K562 (cell line): ENCODE results near the gene DMD. TPM values are rescaled to one million over a fixed set of nuclear protein-coding genes. Genes with fewer than 3 reads are reported as not detected.
"Not testable (repeated sequence)": the region's sequence is repeated elsewhere in the genome, so short reads cannot be mapped to it uniquely, and the experiment has no call there.

Source experiments
- ATAC-seq: fragments of 200-7000 bp; cut with Tn5 transposase; 3 replicates; pipeline ENCODE4 v1.9.1; 2020; ENCODE audit warnings: moderate library complexity
- BruUV-seq: library from RNA; stranded (reverse); fragments of 400-500 nt; replicated peaks from 2 replicates; lab custom pipeline; 2021; lab: Mats Ljungman, UMichigan
- CTCF ChIA-PET: fragments of 300-600 bp; formaldehyde crosslinking; extraction: SDS; loops from one replicate; lab custom pipeline; 2021; ENCODE audit warnings: low intra/inter-chr PET ratio; lab: Yijun Ruan, JAX
- POLR2A ChIA-PET: fragments of 300-600, 350-650 bp; sonication (Branson Sonifier 250); formaldehyde crosslinking; extraction: SDS; loops from one replicate; lab custom pipeline; 2021; ENCODE audit warnings: antibody characterized with exemption, inconsistent platforms; lab: Yijun Ruan, JAX
- DNase-seq, 4 experiments: peaks; one replicate each; pipeline versions ENCODE4 v3.0.0 to v3.0.0-alpha.2; 2011 to 2018; ENCODE audit warnings: low spot score in 3 of 4, mixed read lengths in 3 of 4; ENCODE audit errors: extremely low read depth in 1 of 4
- FAIRE-seq: peaks from 2 replicates; lab custom pipeline; 2011; peaks lifted over from hg19 to GRCh38; lab: Jason Lieb, UNC
- H2AFZ ChIP-seq: 2 replicates; pipeline ENCODE4 v1.6.0; 2011; ENCODE audit warnings: low read depth, low read length, control low read depth, inconsistent platforms
- H3K27ac ChIP-seq: fragments of 200-600 bp; 3 replicates; pipeline ENCODE4 v1.8.0; 2011; ENCODE audit warnings: low read depth, mild to moderate bottlenecking, control low read depth, inconsistent platforms, low read length, moderate library complexity, mixed read lengths; ENCODE audit errors: extremely low read depth
- H3K27me3 ChIP-seq, 2 experiments: fragments of 300-600 bp in 1 of 2; 2 replicates in 1 of 2; 3 replicates in 1 of 2; pipeline versions ENCODE4 v1.6.0 to v1.8.0; 2011; ENCODE audit warnings: inconsistent platforms in 2 of 2, low read length in 2 of 2, mild to moderate bottlenecking in 1 of 2, mixed read lengths in 1 of 2, moderate library complexity in 1 of 2; ENCODE audit not compliant: control insufficient read depth in 2 of 2, insufficient read depth in 2 of 2
- H3K36me3 ChIP-seq: fragments of 300-600 bp; 3 replicates; pipeline ENCODE4 v1.8.0; 2011; ENCODE audit warnings: mild to moderate bottlenecking, low read length, inconsistent platforms; ENCODE audit not compliant: control insufficient read depth, insufficient read depth
- H3K4me1 ChIP-seq, 2 experiments: fragments of 200-600 bp in 1 of 2; replicated peaks in 1 of 2; 2 replicates in 1 of 2; 3 replicates in 1 of 2; pipeline versions ENCODE4 v1.5.1 to v1.8.0; 2011; ENCODE audit warnings: inconsistent platforms in 2 of 2, low read length in 2 of 2, mild to moderate bottlenecking in 1 of 2, mixed read lengths in 1 of 2, moderate library complexity in 1 of 2; ENCODE audit not compliant: control insufficient read depth in 2 of 2, insufficient read depth in 2 of 2
- H3K4me2 ChIP-seq: 2 replicates; pipeline ENCODE4 v1.6.1; 2011; ENCODE audit warnings: low read length, control low read depth, inconsistent platforms, mixed read lengths; ENCODE audit not compliant: insufficient read depth
- H3K4me3 ChIP-seq: fragments of 200-600 bp; sonication (generic), shearing (Covaris generic); 2 replicates; pipeline ENCODE4 v1.5.1; 2016; ENCODE audit warnings: control low read depth, inconsistent platforms
- H3K79me2 ChIP-seq: fragments of 200-600 bp; 3 replicates; pipeline ENCODE4 v1.8.0; 2011; ENCODE audit warnings: low read length, inconsistent platforms; ENCODE audit not compliant: control insufficient read depth, insufficient read depth
- H3K9ac ChIP-seq, 2 experiments: 2 replicates each; pipeline versions ENCODE4 v1.6.0 to v1.6.1; 2011; ENCODE audit warnings: low read depth in 2 of 2, low read length in 2 of 2, control low read depth in 1 of 2, inconsistent platforms in 1 of 2, mild to moderate bottlenecking in 1 of 2, mixed read lengths in 1 of 2; ENCODE audit not compliant: insufficient read depth in 1 of 2
- H3K9me1 ChIP-seq: one replicate; pipeline ENCODE4 v1.6.0; 2011; ENCODE audit warnings: inconsistent platforms, mild to moderate bottlenecking, low read length, moderate library complexity; ENCODE audit not compliant: control insufficient read depth, insufficient read depth
- H3K9me3 ChIP-seq: replicated peaks from 2 replicates; pipeline ENCODE4 v1.5.1; 2011; ENCODE audit warnings: low read depth, low read length, inconsistent platforms; ENCODE audit not compliant: control insufficient read depth, insufficient read depth
- H4K20me1 ChIP-seq: replicated peaks from 2 replicates; pipeline ENCODE4 v1.6.1; 2011; ENCODE audit warnings: low read length, inconsistent platforms, mixed read lengths; ENCODE audit not compliant: control insufficient read depth, insufficient read depth
- CTCF ChIP-seq, 3 experiments: IDR thresholded peaks in 2 of 3; conservative IDR thresholded peaks in 1 of 3; 2 replicates each; pipeline ENCODE4 v1.5.1; 2011 to 2012; ENCODE audit warnings: low read length in 3 of 3, mild to moderate bottlenecking in 3 of 3, control low read depth in 2 of 3, improper control_type of control experiment in 1 of 3, inconsistent platforms in 1 of 3, low read depth in 1 of 3, mixed read lengths in 1 of 3, moderate library complexity in 1 of 3; ENCODE audit not compliant: insufficient read depth in 2 of 3
- RAD21 ChIP-seq, 2 experiments: fragments of 250-450 bp in 1 of 2; fragments of 450-650 bp in 1 of 2; sonication (Bioruptor Pico) in 1 of 2; formaldehyde crosslinking in 1 of 2; IDR thresholded peaks in 1 of 2; conservative IDR thresholded peaks in 1 of 2; 2 replicates each; pipeline versions ENCODE4 v1.4.0 to v1.8.0; 2020 to 2022; ENCODE audit warnings: mild to moderate bottlenecking in 2 of 2, moderate library complexity in 1 of 2
- ZNF395 ChIP-seq: fragments of 200-800 bp; sonication (Bioruptor generic); IDR thresholded peaks from 2 replicates; pipeline ENCODE4 v1.6.1; 2017; ENCODE audit warnings: missing genetic modification characterization, missing compliant biosample characterization
- WGBS: fragments of 100-300 bp; shearing (Covaris generic); methylation state at CpG from one replicate; pipeline ENCODE4 v1.1.6; 2016; ENCODE audit warnings: low coverage, mixed read lengths; ENCODE audit not compliant: insufficient coverage; ENCODE audit errors: missing lambda C conversion rate; 5-methylcytosine and 5-hydroxymethylcytosine counted together
- in situ Hi-C: fragments of 300-500 bp; cut with MboI; formaldehyde crosslinking; loops from 4 replicates; pipeline ENCODE4 v1.15.0; 2018; ENCODE audit warnings: inconsistent platforms, mixed read lengths
- intact Hi-C: fragments of 100-400 bp; cut with micrococcal nuclease; formaldehyde crosslinking; loops from 2 replicates; pipeline ENCODE4 v1.14.2; 2022
- polyA plus RNA-seq, 8 experiments: library from polyadenylated mRNA; depleted of rRNA in 4 of 8; stranded (reverse) in 5 of 8; unstranded in 3 of 8; fragments of >200 nt; fragmentation: Nextera tagmentation in 2 of 8; fragmentation: Illumina TruSeq in 1 of 8; extraction: Ambion mirVana in 2 of 8; extraction: Trizol in 1 of 8; gene quantifications; 2 replicates each; pipeline versions ENCODE4 v1.2.1 to v1.2.3, GENCODE V29; 2011 to 2014; ENCODE audit warnings: inconsistent platforms in 1 of 8, missing spikeins in 1 of 8
- total RNA-seq, 7 experiments: library from RNA; depleted of rRNA in 6 of 7; stranded (reverse); fragments of >200 nt in 6 of 7; fragmentation: Illumina TruSeq in 2 of 7; extraction: Trizol in 2 of 7; gene quantifications; 2 replicates each; pipeline versions ENCODE4 v1.2.1 to v1.2.3, GENCODE V29; 2011 to 2021; ENCODE audit warnings: low replicate concordance in 1 of 7

Gene DMD
- total and polyA plus RNA-seq, 9 of the 15 experiments (the other 6 are each of a cell fraction or from before 2014, with no cell fraction given): 3.8 to 20.4 (median 11.4) TPM

DNA sequence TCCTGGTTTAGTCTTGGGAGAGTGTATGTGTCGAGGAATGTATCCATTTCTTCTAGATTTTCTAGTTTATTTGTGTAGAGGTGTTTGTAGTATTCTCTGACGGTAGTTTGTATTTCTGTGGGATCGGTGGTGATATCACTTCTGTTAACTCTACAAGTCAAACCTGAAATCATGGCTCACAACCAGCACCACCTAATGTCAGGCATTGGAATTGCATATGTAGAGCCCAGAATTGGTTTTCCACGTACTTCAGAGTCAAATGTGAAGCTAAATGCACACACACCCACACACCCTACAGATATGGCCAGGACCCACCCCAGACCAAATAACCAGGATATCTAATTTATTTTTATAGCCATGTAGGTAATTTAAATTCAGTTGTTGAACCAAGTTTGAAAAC, 964.7 kb downstream of the DMD start:
- H3K4me1 ChIP-seq, H3K27ac ChIP-seq, H2AFZ ChIP-seq, H3K4me3 ChIP-seq, ATAC-seq, H3K9me3 ChIP-seq, H3K27me3 ChIP-seq, POLR2A ChIA-PET, CTCF ChIA-PET, FAIRE-seq, in situ Hi-C loops, H3K79me2 ChIP-seq, BruUV-seq, H3K4me2 ChIP-seq, H3K9me1 ChIP-seq, H3K36me3 ChIP-seq, H4K20me1 ChIP-seq, H3K9ac ChIP-seq: not testable (repeated sequence)
- peak in 1 of 4 experiments; percentile 8 for DNase-seq
- intact Hi-C loops: loop anchor here (10.0 kb wide), 1 partner anchor 1212 kb away; no protein-coding TSS in a partner anchor
- TF ChIP-seq CTCF (IDR thresholded peaks at IDR 0.05 in 2 of 3, conservative IDR thresholded peaks at IDR 0.05 in 1 of 3; ENCODE audit: insufficient read depth in 2 of 3, low read depth in 1 of 3, low read length in 3 of 3) (peak in 1 of 3 experiments; percentile 17; a peak in 1 of 6 replicates), RAD21 (CRISPR knock-in tag; conservative IDR thresholded peaks at IDR 0.05 in 1 of 2, IDR thresholded peaks at IDR 0.05 in 1 of 2) (peak; percentile 9 to 15; a peak in 1 of 4 replicates)
- 3% methylated on average over 3 of the region's 4 CpGs for whole genome bisulfite sequencing

DNA sequence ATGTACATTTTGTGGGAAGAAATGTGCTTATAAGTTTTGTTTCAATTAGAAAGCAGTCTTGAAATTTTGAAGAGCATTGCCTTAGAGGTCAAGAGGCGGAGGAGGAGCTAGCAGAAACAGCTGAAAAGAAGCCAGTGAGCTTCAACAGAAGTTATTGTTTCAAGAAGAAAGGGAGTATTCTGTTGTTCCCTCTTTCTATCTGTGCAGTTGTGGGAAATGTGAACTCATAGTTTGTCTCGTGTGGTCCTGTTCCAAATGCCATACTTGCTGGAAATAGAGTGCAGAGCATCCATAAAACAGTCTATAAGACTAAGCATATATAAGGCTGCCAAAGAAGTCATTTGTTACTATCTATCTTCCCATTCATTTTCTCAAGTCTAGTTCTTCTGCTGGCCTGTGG, 1015.7 kb downstream of the DMD start:
- H3K4me1 ChIP-seq: no peaks in the 10 kb centered on the region
- ATAC-seq (no peak), FAIRE-seq (no peak), DNase-seq (no peak)
- H3K36me3 ChIP-seq: no peaks in the 10 kb centered on the region
- no peak overlapping the region for H3K27ac ChIP-seq
- no peaks in the 10 kb centered on the region for H4K20me1 ChIP-seq
- H3K4me2 ChIP-seq: no peak overlapping the region
- H3K4me3 ChIP-seq: no peak overlapping the region
- WGBS: 0% methylated on average over 2 of the region's 2 CpGs
- H2AFZ ChIP-seq: no peak overlapping the region
- H3K9me1 ChIP-seq: no peaks in the 10 kb centered on the region
- intact Hi-C loops: no loop called here
- H3K79me2 ChIP-seq: no peaks in the 10 kb centered on the region
- H3K9ac ChIP-seq: no peak overlapping the region
- no TSS peak for BruUV-seq
- ChIA-PET CTCF (no interaction called here), POLR2A (no interaction called here)
- in situ Hi-C loops: no loop called here
- no peaks in the 10 kb centered on the region for H3K27me3 ChIP-seq
- no peaks in the 10 kb centered on the region for H3K9me3 ChIP-seq
- TF ChIP-seq ZNF395 (CRISPR knock-in tag): no peak
